GM19468 (cell line): ENCODE data around the gene RETREG3.

Source experiments
- ATAC-seq: cut with Tn5 transposase; IDR thresholded peaks from one replicate; pipeline ENCODE4 v1.9.1; 2021; ENCODE audit warnings: mild to moderate bottlenecking, moderate library complexity, moderate number of reproducible peaks; ENCODE audit not compliant: unreplicated experiment; ENCODE audit errors: extremely low read depth

The RETREG3 gene

GRCh38 chr17:42536372-42537155, 72.6 kb downstream of the RETREG3 start:
- peak; percentile 37 for ATAC-seq

GRCh38 chr17:42536048-42536371, 73.2 kb downstream of the RETREG3 start, which contains the start of gene NAGLU:
NAGLU (plus strand) TSS chr17:42536241; CDS start chr17:42536273, 32 bp downstream.
- peak; percentile 31 for ATAC-seq

- ATAC-seq = no peak
Observed at GRCh38 chr17:42535155-42536047, 73.8 kb downstream of the RETREG3 start.

- ATAC-seq = peak; percentile 29
Observed at GRCh38 chr17:42531455-42532354, 77.5 kb downstream of the RETREG3 start.

GRCh38 chr17:42530952-42531454, 78.2 kb downstream of the RETREG3 start:
- ATAC-seq = no peak
